Liver (tissue), 3 donors: ENCODE results near the gene PCDH9.

ENCODE experiments used
- ATF3 ChIP-seq: IDR thresholded peaks from 2 replicates; pipeline ENCODE4 v1.6.1; 2016; ENCODE audit warnings: antibody characterized with exemption
- MAX ChIP-seq: IDR thresholded peaks from 2 replicates; pipeline ENCODE4 v1.6.1; 2016; ENCODE audit warnings: antibody characterized with exemption
- RAD21 ChIP-seq, 2 donors: IDR thresholded peaks; 2 replicates each; pipeline ENCODE4 v1.6.1; 2016; ENCODE audit warnings: antibody characterized with exemption in 2 of 2, mild to moderate bottlenecking in 2 of 2
- RXRA ChIP-seq, 2 donors: IDR thresholded peaks; 2 replicates each; pipeline ENCODE4 v1.6.1; 2017 to 2018; ENCODE audit warnings: antibody characterized with exemption in 2 of 2, mild to moderate bottlenecking in 1 of 2
- TAF1 ChIP-seq: conservative IDR thresholded peaks from 2 replicates; pipeline ENCODE4 v1.6.1; 2016; ENCODE audit warnings: antibody characterized with exemption, mild to moderate bottlenecking
- YY1 ChIP-seq: IDR thresholded peaks from 2 replicates; pipeline ENCODE4 v1.6.1; 2016; ENCODE audit warnings: antibody characterized with exemption, mild to moderate bottlenecking
- TF ChIP-seq, protein P1 (sequence below): fragments of 150-350 bp; IDR thresholded peaks from 2 replicates; pipeline ENCODE4 v1.5.1; 2017; ENCODE audit warnings: improper control_type of control experiment, low read depth, low read length; ENCODE audit not compliant: missing input control
- donor health status: healthy.
- donor health status: healthy.

- TF ChIP-seq MAX (no peak), RAD21 (IDR thresholded peaks at IDR 0.05) (no peak), TAF1 (no peak), YY1 (no peak), ATF3 (no peak), RXRA (IDR thresholded peaks at IDR 0.05) (no peak)
- TF ChIP-seq, protein P1, sequence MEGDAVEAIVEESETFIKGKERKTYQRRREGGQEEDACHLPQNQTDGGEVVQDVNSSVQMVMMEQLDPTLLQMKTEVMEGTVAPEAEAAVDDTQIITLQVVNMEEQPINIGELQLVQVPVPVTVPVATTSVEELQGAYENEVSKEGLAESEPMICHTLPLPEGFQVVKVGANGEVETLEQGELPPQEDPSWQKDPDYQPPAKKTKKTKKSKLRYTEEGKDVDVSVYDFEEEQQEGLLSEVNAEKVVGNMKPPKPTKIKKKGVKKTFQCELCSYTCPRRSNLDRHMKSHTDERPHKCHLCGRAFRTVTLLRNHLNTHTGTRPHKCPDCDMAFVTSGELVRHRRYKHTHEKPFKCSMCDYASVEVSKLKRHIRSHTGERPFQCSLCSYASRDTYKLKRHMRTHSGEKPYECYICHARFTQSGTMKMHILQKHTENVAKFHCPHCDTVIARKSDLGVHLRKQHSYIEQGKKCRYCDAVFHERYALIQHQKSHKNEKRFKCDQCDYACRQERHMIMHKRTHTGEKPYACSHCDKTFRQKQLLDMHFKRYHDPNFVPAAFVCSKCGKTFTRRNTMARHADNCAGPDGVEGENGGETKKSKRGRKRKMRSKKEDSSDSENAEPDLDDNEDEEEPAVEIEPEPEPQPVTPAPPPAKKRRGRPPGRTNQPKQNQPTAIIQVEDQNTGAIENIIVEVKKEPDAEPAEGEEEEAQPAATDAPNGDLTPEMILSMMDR: no peak
Observed at GRCh38 chr13:66560991-66561390, 669.1 kb downstream of the PCDH9 start.
